ENCODE data around the gene OSBP2.

Gene OSBP2

GRCh38 chr22:30948930-30949342 is 254.3 kb downstream of the OSBP2 start:
- DNase-seq = no peak

GRCh38 chr22:30949934-30950660 is 255.4 kb downstream of the OSBP2 start:
- DNase-seq = no peak

GRCh38 chr22:30953206-30953605 is 258.5 kb downstream of the OSBP2 start:
- no peak for DNase-seq

GRCh38 chr22:30955153-30955552 is 260.5 kb downstream of the OSBP2 start:
- no peak for DNase-seq

Measured in activated CD4-positive, alpha-beta T cell treated with anti-CD3 and anti-CD28 coated beads, Interleukin-2, amount 50 U/mL, for 1 hour (primary cell).